CD8-positive, alpha-beta memory T cell (primary cell): ENCODE measurements around the gene PSPH. TPM values are rescaled to one million over a fixed set of nuclear protein-coding genes. Genes with fewer than 3 reads are reported as not detected.
"Not testable (repeated sequence)": the region's sequence is repeated elsewhere in the genome, so short reads cannot be mapped to it uniquely, and the experiment has no call there.

ENCODE experiments used
- CTCF ChIA-PET: fragments of 350-600 bp; sonication (Branson Sonifier 250); formaldehyde crosslinking; loops from one replicate; lab custom pipeline; 2021; ENCODE audit warnings: antibody characterized with exemption; lab: Charles Lee
- POLR2A ChIA-PET: fragments of 350-600 bp; sonication (Branson Sonifier 250); formaldehyde crosslinking; loops from one replicate; lab custom pipeline; 2021; ENCODE audit warnings: antibody characterized with exemption; lab: Charles Lee
- DNase-seq, 5 donors: peaks; one replicate each; pipeline versions ENCODE4 v3.0.0 to v3.0.0-alpha.2; 2020 to 2022; ENCODE audit warnings: mixed read lengths in 1 of 5
- H3K27ac ChIP-seq: one replicate; pipeline ENCODE4 v1.7.0; 2013; ENCODE audit warnings: low read depth, mild to moderate bottlenecking, low read length, moderate library complexity
- H3K27me3 ChIP-seq: 2 replicates; pipeline ENCODE4 v1.7.0; 2013; ENCODE audit warnings: low read length, mild to moderate bottlenecking; ENCODE audit not compliant: insufficient read depth, poor library complexity, severe bottlenecking
- H3K36me3 ChIP-seq: 2 replicates; pipeline ENCODE4 v1.7.0; 2013; ENCODE audit warnings: mild to moderate bottlenecking, low read length, moderate library complexity; ENCODE audit not compliant: insufficient read depth
- H3K4me1 ChIP-seq: 2 replicates; pipeline ENCODE4 v1.7.0; 2013; ENCODE audit warnings: mild to moderate bottlenecking, low read length, moderate library complexity; ENCODE audit not compliant: insufficient read depth
- H3K4me3 ChIP-seq: 2 replicates; pipeline ENCODE4 v1.7.0; 2013; ENCODE audit warnings: mild to moderate bottlenecking, low read length
- H3K9me3 ChIP-seq: 2 replicates; pipeline ENCODE4 v1.7.0; 2013; ENCODE audit warnings: mild to moderate bottlenecking, low read length
- H3K27ac Mint-ChIP-seq, 8 donors: one replicate each; pipeline ENCODE4 v1.8.0; 2020 to 2021; ENCODE audit warnings: mixed read lengths in 8 of 8, mild to moderate bottlenecking in 6 of 8, inconsistent platforms in 3 of 8, moderate library complexity in 3 of 8
- H3K27me3 Mint-ChIP-seq, 2 donors: one replicate each; pipeline ENCODE4 v1.8.0; 2020 to 2021; ENCODE audit warnings: mixed read lengths in 2 of 2, mild to moderate bottlenecking in 1 of 2, moderate library complexity in 1 of 2
- H3K36me3 Mint-ChIP-seq, 3 donors: one replicate each; pipeline ENCODE4 v1.8.0; 2020 to 2021; ENCODE audit warnings: mixed read lengths in 3 of 3, inconsistent platforms in 1 of 3, mild to moderate bottlenecking in 1 of 3
- H3K4me1 Mint-ChIP-seq, 3 donors: one replicate each; pipeline ENCODE4 v1.8.0; 2020 to 2021; ENCODE audit warnings: mixed read lengths in 3 of 3, inconsistent platforms in 1 of 3, mild to moderate bottlenecking in 1 of 3
- H3K4me3 Mint-ChIP-seq, 7 donors: one replicate each; pipeline ENCODE4 v1.8.0; 2020 to 2021; ENCODE audit warnings: mixed read lengths in 7 of 7, mild to moderate bottlenecking in 6 of 7, moderate library complexity in 4 of 7, inconsistent platforms in 2 of 7
- H3K9me3 Mint-ChIP-seq, 5 donors: one replicate each; pipeline ENCODE4 v1.8.0; 2020 to 2022; ENCODE audit warnings: mixed read lengths in 5 of 5, mild to moderate bottlenecking in 3 of 5, moderate library complexity in 2 of 5, inconsistent platforms in 1 of 5
- polyA plus RNA-seq: library from polyadenylated mRNA; unstranded; fragments of 300-500 nt; fragmentation: Illumina TruSeq; gene quantifications from one replicate; pipeline ENCODE4 v1.2.3, GENCODE V29; 2021
- total RNA-seq, 2 experiments: library from RNA; stranded (reverse); gene quantifications; one replicate each; pipeline ENCODE4 v1.2.3, GENCODE V29; 2021

PSPH gene
- total and polyA plus RNA-seq, 3 experiments from 2014 or later = 3.9 to 26.7 (median 26.7) TPM

- Histone ChIP-seq H3K4me3 (no peak overlapping the region), H3K36me3 (peaks cover 45% of the 10 kb centered on the region), H3K4me1 (peaks cover 36% of the 10 kb centered on the region), H3K27ac (no peak overlapping the region), H3K27me3 (no peaks in the 10 kb centered on the region), H3K9me3 (no peaks in the 10 kb centered on the region)
- peaks cover 0 to 64% (median 5%) of the 10 kb centered on the region in 3 donors for H3K36me3 Mint-ChIP-seq
- H3K9me3 Mint-ChIP-seq = no peaks in the 10 kb centered on the region
- POLR2A ChIA-PET = interaction anchor here (1.0 kb wide), 1 partner anchor 11 kb away, joined by 10 read pairs; no protein-coding TSS in a partner anchor
- H3K27me3 Mint-ChIP-seq = no peaks in the 10 kb centered on the region
- peaks cover 28 to 54% (median 45%) of the 10 kb centered on the region in 3 donors for H3K4me1 Mint-ChIP-seq
- no peak for DNase-seq
- H3K4me3 Mint-ChIP-seq = peak overlapping the region in 6 of 7 donors; percentile 15 to 96 (median 76)
- peak overlapping the region in 5 of 8 donors; percentile 36 to 92 (median 72) for H3K27ac Mint-ChIP-seq
- CTCF ChIA-PET = interaction anchor here (1.6 to 1.9 kb wide), 2 partner anchors 12 to 21 kb away, joined by 8 to 9 read pairs; no protein-coding TSS in a partner anchor
Observed at GRCh38 chr7:56053379-56053778, 2.1 kb upstream of the PSPH start.

GRCh38 chr7:56051053-56051338 lies 248 bp downstream of the PSPH start:
- Histone ChIP-seq H3K9me3 (no peaks in the 10 kb centered on the region), H3K27me3 (no peaks in the 10 kb centered on the region), H3K4me1 (peaks cover 36% of the 10 kb centered on the region), H3K36me3 (peaks cover 25% of the 10 kb centered on the region), H3K4me3 (peak overlapping the region; percentile 91), H3K27ac (peak overlapping the region; percentile 74)
- H3K27ac Mint-ChIP-seq = peak overlapping the region; percentile 79 to 97 (median 95)
- H3K27me3 Mint-ChIP-seq = no peaks in the 10 kb centered on the region
- DNase-seq = no peak
- peaks cover 29 to 50% (median 42%) of the 10 kb centered on the region in 3 donors for H3K4me1 Mint-ChIP-seq
- ChIA-PET POLR2A (interaction anchor here (0.6 to 1.7 kb wide), 5 partner anchors 14 to 56 kb away, joined by 3 to 15 read pairs (median 5); partner anchors contain the start of genes CHCHD2 and SUMF2), CTCF (interaction anchor here (0.8 to 1.9 kb wide), 3 partner anchors 13 to 22 kb away, joined by 3 to 23 read pairs (median 3); partner anchors contain the start of gene SUMF2)
- no peaks in the 10 kb centered on the region for H3K9me3 Mint-ChIP-seq
- peak overlapping the region; percentile 89 to 99 (median 94) for H3K4me3 Mint-ChIP-seq
- peaks cover 0 to 42% (median 0%) of the 10 kb centered on the region in 3 donors for H3K36me3 Mint-ChIP-seq

- DNase-seq, H3K9me3 ChIP-seq, H3K27me3 Mint-ChIP-seq, POLR2A ChIA-PET, H3K4me3 ChIP-seq, H3K9me3 Mint-ChIP-seq, H3K27ac ChIP-seq, H3K27me3 ChIP-seq, CTCF ChIA-PET, H3K36me3 ChIP-seq: not testable (repeated sequence)
- H3K36me3 Mint-ChIP-seq = peaks cover 0 to 20% (median 0%) of the 10 kb centered on the region in 3 donors
- H3K4me1 ChIP-seq = peaks cover 27% of the 10 kb centered on the region
- H3K4me3 Mint-ChIP-seq = peak overlapping the region in 2 of 7 donors; percentile 1 to 7
- H3K27ac Mint-ChIP-seq = peak overlapping the region in 3 of 8 donors; percentile 13 to 65 (median 17)
- H3K4me1 Mint-ChIP-seq = peaks cover 18 to 33% (median 31%) of the 10 kb centered on the region in 3 donors
Observed at GRCh38 chr7:56048763-56049162, 2.5 kb downstream of the PSPH start.

- DNase-seq = no peak
- Histone ChIP-seq H3K27ac (no peak overlapping the region), H3K36me3 (peaks cover 2% of the 10 kb centered on the region), H3K27me3 (no peaks in the 10 kb centered on the region), H3K9me3 (no peaks in the 10 kb centered on the region), H3K4me1 (peaks cover 23% of the 10 kb centered on the region), H3K4me3 (no peak overlapping the region)
- H3K4me1 Mint-ChIP-seq = peaks cover 16 to 28% (median 25%) of the 10 kb centered on the region in 3 donors
- peaks cover 0 to 15% (median 0%) of the 10 kb centered on the region in 3 donors for H3K36me3 Mint-ChIP-seq
- H3K27ac Mint-ChIP-seq = peak overlapping the region in 2 of 8 donors; percentile 13 to 31
- H3K27me3 Mint-ChIP-seq = no peaks in the 10 kb centered on the region
- peak overlapping the region in 2 of 7 donors; percentile 1 to 7 for H3K4me3 Mint-ChIP-seq
- no peaks in the 10 kb centered on the region for H3K9me3 Mint-ChIP-seq
- ChIA-PET POLR2A (no interaction called here), CTCF (no interaction called here)
Observed at GRCh38 chr7:56048245-56048644, 3.0 kb downstream of the PSPH start.

- H3K27me3 Mint-ChIP-seq, H3K36me3 Mint-ChIP-seq, H3K27ac Mint-ChIP-seq, POLR2A ChIA-PET, H3K4me3 ChIP-seq, H3K36me3 ChIP-seq, H3K27me3 ChIP-seq, H3K4me3 Mint-ChIP-seq, H3K9me3 Mint-ChIP-seq, DNase-seq, CTCF ChIA-PET, H3K9me3 ChIP-seq: not testable (repeated sequence)
- H3K27ac ChIP-seq = peak overlapping the region; percentile 24
- H3K4me1 ChIP-seq = peaks cover 16% of the 10 kb centered on the region
- peaks cover 13 to 22% (median 19%) of the 10 kb centered on the region in 3 donors for H3K4me1 Mint-ChIP-seq
Observed at GRCh38 chr7:56047446-56048116, 3.7 kb downstream of the PSPH start.

GRCh38 chr7:56046721-56047445 lies 4.4 kb downstream of the PSPH start:
- no peak for DNase-seq
- ChIA-PET POLR2A (no interaction called here), CTCF (no interaction called here)
- Histone ChIP-seq H3K36me3 (no peaks in the 10 kb centered on the region), H3K27me3 (no peaks in the 10 kb centered on the region), H3K9me3 (no peaks in the 10 kb centered on the region), H3K27ac (peak overlapping the region; percentile 24), H3K4me1 (peaks cover 11% of the 10 kb centered on the region), H3K4me3 (no peak overlapping the region)
- Mint-ChIP-seq H3K4me3 (peak overlapping the region in 1 of 7 donors; percentile 17), H3K4me1 (peaks cover 10 to 16% (median 13%) of the 10 kb centered on the region in 3 donors), H3K27me3 (no peaks in the 10 kb centered on the region), H3K27ac (peak overlapping the region in 2 of 8 donors; percentile 26 to 56), H3K36me3 (peaks cover 0 to 6% (median 2%) of the 10 kb centered on the region in 3 donors), H3K9me3 (no peaks in the 10 kb centered on the region)

GRCh38 chr7:56045758-56046157 lies 5.5 kb downstream of the PSPH start:
- H3K4me3 Mint-ChIP-seq, H3K4me3 ChIP-seq, H3K4me1 ChIP-seq, H3K9me3 Mint-ChIP-seq, CTCF ChIA-PET, DNase-seq, H3K27ac Mint-ChIP-seq, H3K27me3 ChIP-seq, H3K9me3 ChIP-seq, H3K36me3 Mint-ChIP-seq, H3K27me3 Mint-ChIP-seq, H3K27ac ChIP-seq, H3K36me3 ChIP-seq: not testable (repeated sequence)
- H3K4me1 Mint-ChIP-seq = peaks cover 6 to 10% (median 10%) of the 10 kb centered on the region in 3 donors
- POLR2A ChIA-PET = interaction anchor here (0.6 kb wide), 1 partner anchor 56 kb away, joined by 3 read pairs; no protein-coding TSS in a partner anchor

GRCh38 chr7:56040730-56041129 lies 10.5 kb downstream of the PSPH start:
- CTCF ChIA-PET = no interaction called here
- H3K27ac ChIP-seq = no peak overlapping the region
- no peaks in the 10 kb centered on the region for H3K4me1 Mint-ChIP-seq
- no peak overlapping the region for H3K4me3 ChIP-seq
- peaks cover 0 to 4% (median 2%) of the 10 kb centered on the region in 3 donors for H3K36me3 Mint-ChIP-seq
- no peaks in the 10 kb centered on the region for H3K9me3 Mint-ChIP-seq
- no peak for DNase-seq
- H3K27ac Mint-ChIP-seq = peak overlapping the region in 1 of 8 donors; percentile 23
- H3K9me3 ChIP-seq = no peaks in the 10 kb centered on the region
- no peaks in the 10 kb centered on the region for H3K4me1 ChIP-seq
- H3K27me3 ChIP-seq = no peaks in the 10 kb centered on the region
- H3K36me3 ChIP-seq = no peaks in the 10 kb centered on the region
- H3K4me3 Mint-ChIP-seq = no peak overlapping the region
- POLR2A ChIA-PET = interaction anchor here (0.5 kb wide), 1 partner anchor 25 kb away, joined by 3 read pairs; no protein-coding TSS in a partner anchor
- H3K27me3 Mint-ChIP-seq = no peaks in the 10 kb centered on the region
